Bronchial epithelial cell (primary cell): Measurements from ENCODE around the gene SLX9. TPM values are rescaled to one million over a fixed set of nuclear protein-coding genes. Genes with fewer than 3 reads are reported as not detected.

Source experiments
- total RNA-seq: library from RNA; depleted of rRNA; stranded (reverse); fragments of >200 nt; gene quantifications from 2 replicates; pipeline ENCODE4 v1.2.1, GENCODE V29; 2014

The SLX9 gene
- total RNA-seq, 1 donor from 2014 or later = 34.0 TPM

Other genes starting within 250 kb of the SLX9 start
- not detected in 2 replicates for gene KRTAP10-12, start 242.9 kb upstream of the SLX9 start, total RNA-seq
- gene TSPEAR, start 228.5 kb upstream of the SLX9 start, total RNA-seq = not detected in 2 replicates
- 67.4 and 70.0 TPM in 2 replicates for gene UBE2G2, start 138.2 kb upstream of the SLX9 start, total RNA-seq
- 103 and 131 TPM in 2 replicates for gene SUMO3, start 122.0 kb upstream of the SLX9 start, total RNA-seq
- gene PTTG1IP, start 66.3 kb upstream of the SLX9 start, total RNA-seq = 107 and 124 TPM in 2 replicates
- 0.26 and 1.1 TPM in 2 replicates for gene ITGB2, start 19.1 kb upstream of the SLX9 start, total RNA-seq
- gene ADARB1, start 134.6 kb downstream of the SLX9 start, total RNA-seq = 10.0 and 14.0 TPM in 2 replicates